GM18499 (cell line): ENCODE data around the gene MXD3.

Experiments
- ATAC-seq: cut with Tn5 transposase; IDR thresholded peaks from one replicate; pipeline ENCODE4 v1.9.1; 2021; ENCODE audit warnings: moderate number of reproducible peaks; ENCODE audit not compliant: insufficient read depth, unreplicated experiment

The MXD3 gene

DNA sequence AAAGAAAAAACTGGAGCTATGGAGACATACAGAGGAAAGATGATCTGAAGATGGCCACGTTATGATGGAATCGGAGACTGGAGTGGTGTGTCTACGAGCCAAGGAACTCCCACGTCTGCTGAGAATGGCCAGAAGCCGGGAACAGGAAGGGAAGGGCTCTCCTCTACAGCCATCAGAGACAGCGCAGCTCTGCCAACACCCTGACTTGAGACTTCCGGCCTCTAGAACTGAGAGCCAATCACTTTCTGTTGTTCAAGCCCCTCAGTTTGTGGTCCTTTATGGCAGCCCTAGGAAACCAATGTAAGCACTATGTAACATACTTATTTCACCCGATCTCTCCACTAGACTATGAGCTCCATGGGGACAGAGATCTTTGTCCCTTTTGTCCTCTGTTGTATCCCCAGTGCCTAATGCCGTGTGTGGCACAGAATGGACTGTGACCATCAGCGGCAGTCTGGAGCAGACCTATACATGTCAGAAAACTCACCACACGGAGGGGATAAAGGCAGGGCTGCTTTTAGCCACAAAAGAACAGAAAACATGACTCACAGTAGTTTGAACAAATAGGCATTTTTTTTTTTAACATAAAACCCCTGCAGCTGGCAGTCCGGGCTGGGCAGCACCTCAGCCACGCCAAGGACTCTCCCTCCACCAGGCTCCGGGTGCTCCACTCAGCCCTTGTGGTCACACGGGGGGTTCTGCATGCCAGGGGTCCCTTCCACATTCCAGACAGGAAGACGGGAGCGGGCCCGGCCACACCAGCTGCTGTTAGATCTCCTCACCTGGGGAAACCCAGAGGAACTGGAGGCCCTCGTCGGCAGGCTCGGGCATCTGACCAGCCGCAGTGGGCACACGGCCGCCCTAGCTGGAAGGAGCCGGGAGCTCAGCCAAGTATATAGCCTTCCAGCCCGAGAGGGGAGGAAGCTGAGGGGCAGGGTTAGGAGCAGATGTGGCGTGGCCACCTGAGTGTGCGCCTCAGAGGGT is 16.1 kb upstream of the MXD3 start:
- no peak for ATAC-seq

DNA sequence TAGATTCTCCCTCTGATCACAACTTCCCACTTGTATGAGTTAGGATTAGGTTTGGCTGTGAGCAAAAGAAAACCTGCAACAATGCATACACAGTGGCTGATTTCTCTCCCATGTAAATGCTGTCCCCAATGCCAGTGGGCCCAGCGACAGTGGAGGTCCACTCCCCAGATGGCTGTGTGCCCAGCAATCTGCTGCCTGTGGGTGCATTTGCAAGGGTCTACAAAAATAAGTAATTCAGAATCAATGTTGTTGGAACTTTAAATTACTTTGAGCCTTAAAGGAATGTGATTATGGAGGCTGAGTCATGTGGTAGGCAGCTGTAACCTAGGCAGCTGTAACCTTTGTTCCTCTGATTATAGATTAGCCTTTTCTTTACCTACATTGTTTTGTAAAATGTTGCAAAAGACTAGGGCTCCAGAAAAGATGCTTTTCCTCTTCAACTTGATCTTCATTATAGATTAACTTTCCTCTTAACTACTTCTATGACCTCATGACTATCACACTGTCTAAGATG is 14.2 kb upstream of the MXD3 start:
- ATAC-seq: no peak

DNA sequence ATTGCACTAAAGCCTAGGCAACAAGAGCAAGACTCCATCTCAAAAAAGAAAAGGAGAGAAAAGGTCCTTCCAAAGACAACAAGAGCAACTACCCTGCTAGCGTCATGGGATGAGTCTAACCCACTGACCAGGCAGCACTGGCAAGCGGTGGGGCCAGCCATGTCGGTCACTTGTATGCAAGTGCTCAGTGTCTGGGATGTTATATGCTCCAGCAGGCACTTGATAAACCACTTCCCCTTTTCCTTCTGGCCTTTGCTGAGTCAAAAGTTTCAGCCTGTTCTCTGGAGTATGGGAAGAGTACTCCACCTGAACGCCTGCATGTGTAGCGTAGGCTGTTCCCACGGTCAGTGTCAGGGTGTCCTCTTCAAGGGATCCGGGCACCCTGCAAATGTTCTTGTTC is 9.2 kb upstream of the MXD3 start:
- ATAC-seq: no peak

DNA sequence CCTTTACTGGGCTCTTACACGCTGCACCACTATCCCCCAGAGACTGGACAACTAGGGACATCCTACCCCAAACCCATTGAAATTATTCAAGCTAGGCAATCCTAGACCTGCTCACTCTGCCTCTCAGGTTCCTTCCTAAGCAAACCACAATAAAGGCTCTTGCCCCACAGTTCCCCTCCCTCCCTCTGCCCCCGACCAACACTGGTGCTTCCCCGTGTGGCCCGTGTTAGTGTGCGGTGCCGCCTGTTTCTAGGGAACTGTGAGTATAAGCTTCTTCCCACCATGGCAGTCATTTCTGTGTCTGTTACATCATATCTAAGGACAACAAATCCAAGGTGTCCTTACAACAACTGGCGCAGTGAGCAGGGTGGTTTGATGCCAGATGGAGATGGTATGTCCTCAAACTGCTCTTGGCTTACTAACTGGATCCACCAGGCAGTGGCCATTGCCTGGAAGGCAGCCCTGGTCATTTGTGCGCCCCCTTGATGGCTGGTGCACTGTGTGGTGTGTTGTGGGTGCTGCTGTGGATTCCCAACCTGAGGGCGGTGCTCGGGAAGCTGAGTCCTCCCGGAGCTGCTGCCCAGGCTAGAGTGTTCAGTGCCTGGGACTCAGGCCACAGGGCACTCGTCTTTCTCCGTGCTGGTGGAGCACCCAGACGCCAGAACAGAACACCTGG is 8.4 kb upstream of the MXD3 start:
- no peak for ATAC-seq

DNA sequence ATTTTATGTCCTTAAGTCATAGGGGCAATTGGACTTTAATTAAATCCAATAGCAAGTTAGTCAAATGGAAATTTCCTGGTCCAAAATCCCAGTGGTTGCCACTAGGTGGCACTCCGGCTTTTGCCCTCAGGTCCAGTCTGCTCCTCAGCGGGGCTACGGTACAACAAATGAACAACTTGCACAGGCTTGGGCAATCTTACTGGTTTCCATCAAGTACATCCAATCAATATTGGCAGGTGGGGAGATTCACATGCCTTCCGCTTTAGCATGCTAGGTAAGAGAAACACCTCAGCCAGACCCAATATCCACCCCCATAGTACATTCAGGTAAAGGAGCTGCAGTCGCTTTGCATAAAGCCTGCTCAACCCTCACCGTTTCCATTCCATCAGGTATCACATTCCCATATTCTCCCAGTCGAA is 6.3 kb upstream of the MXD3 start:
- no peak for ATAC-seq

DNA sequence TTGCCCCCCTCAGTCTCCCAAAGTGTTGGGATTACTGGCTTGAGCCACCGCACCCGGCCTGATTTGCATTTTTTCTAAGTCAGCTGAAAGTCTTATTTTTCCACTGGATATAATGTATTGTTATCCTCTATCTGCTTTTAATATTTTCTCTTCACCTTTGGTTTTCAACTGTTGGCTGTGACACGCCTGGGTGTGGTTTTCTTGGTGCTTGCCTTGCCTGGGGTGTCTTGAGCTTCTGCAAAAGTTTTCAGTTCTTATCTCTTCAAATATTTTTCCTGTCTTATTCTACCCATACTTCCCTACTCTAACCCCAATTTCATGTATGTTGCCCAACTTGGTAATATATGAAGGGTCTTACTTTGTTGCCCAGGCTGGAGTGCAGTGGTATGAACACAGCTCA is 4.3 kb upstream of the MXD3 start:
- ATAC-seq: no peak

DNA sequence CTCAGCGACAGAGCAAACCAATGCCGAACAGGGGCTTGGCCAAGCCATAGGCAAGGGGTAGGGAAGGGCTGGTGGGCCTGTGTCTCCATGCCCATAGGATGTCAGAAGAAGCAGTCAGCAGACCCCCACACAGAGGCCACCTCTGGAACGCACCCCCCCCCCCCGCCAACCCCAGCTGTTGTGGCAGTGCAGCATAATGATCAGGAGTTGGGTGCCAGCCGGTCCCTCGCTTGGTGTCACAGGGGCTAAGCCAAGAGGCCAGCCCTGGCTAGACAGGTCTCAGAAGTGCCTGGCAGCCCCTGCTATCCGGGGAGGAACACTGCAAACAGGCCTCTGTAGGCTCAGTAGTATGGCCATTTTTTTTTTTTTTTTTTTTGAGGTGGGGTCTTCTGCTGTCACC is 3.7 kb upstream of the MXD3 start:
- ATAC-seq: no peak

DNA sequence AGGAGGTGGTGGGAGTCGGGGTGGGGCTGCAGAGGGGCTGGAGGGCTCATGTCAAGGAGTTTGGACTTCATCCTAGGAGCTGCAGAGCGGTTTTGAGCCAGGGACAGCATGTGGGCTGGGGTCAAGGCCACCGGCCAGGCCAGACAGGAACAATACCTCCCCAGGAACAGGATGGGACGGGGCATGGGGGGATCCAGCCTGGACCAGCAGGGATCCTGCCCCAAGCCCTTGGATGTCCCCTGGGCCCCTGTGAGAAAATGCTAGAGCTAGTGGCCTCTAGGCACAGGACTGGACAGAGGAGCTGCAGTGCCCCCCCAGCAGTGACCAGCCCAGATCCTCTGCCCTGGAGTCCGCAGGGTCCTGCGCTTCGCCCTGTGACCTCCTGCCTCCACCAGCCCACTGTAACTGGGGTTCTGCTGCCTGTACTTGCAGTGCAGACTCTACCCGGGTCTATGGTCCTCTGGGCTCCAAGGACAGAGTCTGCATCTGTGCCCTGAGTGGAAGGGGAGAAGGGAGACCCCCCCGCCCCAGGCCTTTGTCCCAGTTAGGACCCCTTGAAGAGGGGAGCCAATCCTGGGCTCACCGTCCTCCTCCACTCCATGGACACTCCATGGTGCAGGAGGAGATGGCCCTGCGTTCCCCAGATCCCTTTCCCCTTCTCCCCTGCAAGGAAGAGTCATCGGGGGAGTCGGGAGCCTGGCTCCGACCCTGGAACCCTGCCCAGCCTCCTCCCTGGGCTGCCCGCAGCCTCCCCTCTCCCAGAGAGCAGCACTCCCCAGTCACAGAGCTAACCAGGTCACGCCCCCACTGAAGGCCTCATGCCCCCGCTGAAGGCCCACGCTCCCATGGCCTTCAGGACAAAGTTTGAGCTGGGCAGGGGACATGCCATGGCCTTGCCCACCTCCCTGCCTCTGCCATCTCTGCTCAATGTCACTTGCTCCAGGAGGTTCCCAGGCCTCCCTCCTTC is 3.0 kb upstream of the MXD3 start:
- no peak for ATAC-seq

DNA sequence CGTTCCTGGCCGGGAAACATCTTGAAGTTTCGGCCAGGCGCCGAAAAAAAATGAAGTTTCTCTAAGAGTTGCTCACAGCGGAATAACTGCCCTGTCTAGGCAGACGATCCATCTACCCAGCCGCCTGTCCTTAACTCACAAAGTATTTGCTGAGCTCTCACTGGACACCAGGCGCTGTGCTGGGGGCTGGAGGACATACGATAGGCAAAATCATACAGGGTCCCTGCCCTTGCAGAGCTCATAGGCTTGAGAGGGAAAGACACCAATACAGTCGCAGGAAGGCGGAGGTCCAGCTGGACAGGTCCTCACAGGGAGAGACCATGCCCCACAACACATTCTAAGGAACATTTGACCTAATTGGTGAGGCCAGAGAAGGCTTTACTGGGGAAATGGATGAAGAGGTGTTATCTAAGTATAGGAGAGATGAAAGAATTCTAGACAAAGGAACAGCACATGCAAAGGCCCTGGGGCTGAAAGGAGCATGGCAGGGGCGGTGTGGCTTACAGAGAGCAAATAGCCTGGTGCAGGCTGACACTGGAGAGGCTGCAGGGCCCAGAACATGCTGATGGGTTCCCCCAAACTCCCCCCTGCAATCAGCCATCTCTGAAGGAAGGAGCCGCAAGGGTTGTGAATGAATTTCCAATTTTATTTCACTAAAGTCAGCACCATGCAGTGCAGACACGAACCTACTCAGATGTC is 2.0 kb upstream of the MXD3 start:
- ATAC-seq: no peak

DNA sequence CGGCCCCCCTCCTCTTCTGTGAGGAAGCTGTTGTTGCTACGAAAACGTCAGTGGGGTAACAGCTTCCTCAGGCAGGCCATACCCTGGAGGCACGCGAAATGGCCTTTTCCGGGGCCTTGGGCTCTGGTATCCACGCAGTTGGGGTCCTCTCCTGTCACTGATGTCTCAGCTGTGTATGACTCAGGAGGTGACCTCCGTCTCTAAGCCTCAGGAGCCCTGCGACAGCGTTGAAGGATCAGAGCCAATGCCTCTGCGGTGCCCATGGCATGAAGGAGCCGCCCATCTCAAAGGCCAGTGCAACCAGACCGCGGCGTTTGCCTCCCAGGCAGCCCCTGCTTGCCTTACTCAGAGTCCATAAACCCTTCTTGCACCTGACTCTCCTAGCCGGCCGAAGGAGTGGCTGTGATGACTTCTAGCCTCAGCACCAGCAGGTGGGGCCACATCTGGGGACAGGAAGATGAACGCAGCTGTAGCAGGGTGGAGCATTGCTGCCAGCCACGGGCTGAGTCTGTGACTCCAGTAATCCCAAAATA is 1.0 kb upstream of the MXD3 start:
- ATAC-seq: peak; percentile 1

DNA sequence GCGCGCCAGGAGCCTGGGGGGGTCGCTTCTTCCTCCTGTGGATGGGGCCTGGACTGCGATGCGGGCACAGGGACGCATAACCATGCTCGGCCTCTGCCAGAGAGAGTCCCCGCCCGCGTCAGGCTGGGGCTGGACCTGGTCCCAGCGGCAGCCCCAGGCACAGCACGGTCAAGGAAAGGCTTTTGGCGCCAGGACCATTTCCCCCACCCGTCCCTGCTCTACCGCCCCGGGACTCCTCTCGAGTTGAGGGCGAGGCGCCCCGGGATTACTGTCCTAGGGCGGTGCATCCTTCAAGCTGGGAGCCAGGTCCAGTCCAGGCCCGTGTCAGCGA is 341 bp downstream of the MXD3 start:
- no peak for ATAC-seq

DNA sequence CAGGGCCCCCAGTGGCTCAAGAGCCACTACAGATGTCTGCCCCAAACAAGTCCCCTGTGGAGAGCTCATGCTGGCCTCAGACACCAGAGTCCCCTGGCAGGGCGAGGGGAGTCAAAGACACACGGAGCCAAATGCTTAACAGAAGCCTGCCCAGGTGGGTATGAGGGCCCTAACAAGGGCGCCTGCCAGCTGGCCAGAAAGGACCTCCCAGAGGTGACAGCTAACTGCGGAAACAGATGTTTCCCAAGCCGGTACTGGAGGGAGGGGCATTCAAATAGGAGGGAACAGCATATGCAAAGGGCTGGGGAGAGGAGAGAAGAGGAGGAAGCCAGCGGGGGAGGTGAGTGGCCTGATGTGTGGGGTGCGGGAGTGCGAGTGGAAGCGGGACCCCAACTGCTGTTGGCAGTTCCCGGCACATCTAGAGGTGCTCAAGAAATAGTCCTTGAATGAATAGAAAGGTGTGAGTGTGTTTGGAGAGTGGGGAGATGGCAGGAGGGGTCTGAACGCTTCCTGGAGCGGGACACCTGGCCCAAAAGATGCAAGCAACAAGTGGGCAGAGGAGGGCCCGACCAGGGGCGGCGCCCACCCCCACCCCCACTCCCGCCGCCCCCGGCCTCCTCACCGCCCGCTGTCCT is 824 bp downstream of the MXD3 start:
- no peak for ATAC-seq

DNA sequence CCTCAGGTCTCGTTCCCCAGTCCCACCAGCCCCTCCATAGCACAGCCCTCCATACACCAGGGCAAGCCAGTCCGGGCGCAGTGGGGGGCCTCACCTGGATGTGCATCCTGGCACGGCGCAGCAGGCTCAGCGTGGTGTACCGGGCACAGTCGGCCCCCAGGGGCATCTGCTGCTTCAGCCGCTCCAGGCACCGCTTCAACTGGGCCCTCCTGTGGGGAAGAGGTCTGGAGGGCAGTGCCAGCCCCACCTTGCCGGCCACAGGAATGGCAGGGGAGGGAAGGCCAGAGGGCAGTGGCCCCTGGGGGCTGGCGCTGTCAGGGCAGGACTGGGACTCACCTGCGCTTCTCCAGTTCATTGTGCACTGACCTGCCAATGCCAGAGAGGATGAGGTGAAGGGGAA is 1.4 kb downstream of the MXD3 start:
- no peak for ATAC-seq

DNA sequence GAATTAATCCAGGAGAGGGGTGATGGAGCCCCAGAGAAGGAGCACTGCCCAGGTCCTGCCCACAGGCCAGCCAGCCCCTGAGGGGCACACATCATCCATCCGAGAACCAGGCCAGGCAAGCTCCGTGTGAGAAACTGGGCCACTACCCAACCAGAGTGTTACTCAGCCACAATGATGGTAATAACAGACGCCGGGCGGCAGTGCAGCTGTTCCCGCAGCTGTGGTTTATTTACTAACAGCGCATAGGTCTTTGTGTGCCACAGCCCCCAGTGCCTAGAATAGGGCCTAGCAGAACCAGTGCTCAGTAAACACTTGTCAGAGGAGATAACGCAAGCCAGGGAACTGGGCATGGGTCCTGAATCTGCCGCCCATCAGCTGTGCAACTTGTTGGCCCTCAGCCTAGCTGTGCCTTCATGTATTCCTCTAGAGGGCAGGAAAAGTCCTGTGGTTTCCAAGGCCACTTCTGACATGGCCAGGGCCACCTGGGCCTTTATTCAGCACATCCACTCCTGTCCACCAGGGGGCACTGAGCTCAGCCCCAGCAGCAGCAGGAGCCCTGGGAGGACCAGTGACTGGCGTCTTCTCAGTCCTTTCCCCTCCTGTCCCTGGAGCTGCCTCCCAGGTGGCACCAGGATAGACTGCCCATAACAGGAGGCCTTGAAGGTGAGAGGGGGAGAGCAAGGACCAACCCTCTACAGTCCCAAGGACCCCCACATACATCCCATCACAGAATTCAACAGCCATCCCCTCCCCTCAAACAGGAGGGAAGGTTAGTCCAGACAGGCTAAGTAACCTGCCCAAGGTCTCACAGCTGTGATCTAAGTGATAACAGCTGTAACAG is 2.1 kb downstream of the MXD3 start:
- no peak for ATAC-seq

DNA sequence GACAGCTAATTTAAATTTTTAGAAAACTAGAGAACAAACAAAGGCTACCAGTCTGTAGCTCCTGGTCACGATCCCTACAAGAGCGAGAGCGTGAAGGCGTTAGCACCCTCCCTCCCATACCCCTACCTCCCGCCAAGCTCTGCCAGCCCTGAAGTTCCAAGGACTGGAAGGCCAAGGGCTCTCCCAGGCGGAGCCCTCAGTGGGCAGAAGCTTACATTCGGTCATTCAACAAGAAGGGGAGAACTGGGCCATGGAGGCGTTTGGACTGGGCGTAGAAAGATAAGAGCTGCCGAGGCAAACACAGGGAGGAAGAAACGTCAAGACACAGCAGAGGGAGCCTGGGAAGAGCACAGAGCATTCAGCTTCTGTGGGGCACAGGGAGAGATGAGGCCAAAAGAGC is 3.0 kb downstream of the MXD3 start:
- ATAC-seq: no peak

DNA sequence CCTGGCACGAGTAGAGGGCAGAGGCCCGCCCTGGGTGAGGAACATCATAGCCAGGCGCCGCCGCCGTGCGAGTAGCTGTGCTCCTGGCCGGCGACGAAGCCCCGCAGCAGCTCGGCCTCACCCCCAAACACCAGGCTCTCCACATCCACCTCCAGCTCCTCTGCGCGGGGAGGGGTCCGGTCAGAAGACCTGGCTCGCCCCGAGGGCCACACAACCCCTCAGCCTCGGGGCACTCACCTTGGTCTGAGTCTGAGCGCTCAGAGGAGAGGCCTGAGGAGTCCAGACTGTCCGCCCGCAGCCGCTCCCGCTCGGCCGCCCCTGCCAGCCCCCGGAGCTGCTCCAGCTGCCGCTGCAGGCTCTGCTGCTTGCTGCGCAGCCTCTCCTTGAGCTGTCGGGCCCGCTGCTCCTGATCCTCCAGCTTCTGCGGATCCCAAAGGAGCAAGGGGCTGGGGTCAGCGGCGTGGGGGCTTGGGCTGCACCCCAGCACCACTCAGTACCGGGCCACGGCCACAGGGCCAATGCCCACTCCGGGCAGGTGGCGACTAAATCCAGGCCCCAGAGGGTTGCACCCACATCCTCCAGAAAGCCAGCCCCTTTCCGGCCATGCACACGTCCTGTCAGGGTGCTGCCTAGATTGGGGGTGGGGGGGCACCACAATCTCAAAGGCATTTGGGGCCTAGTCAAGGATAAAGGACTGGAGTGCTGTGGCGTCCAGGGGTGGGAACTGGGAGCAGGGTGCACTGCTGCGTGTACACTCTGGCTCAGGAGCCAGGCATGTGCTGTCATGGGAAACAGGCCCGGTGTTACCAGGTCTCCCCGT is 3.9 kb downstream of the MXD3 start:
- ATAC-seq: no peak
